D721Med (cell line): ENCODE data around the gene CCNY.

Experiments
- DNase-seq: peaks from one replicate; pipeline ENCODE4 v3.0.0; 2011; ENCODE audit warnings: low spot score; ENCODE audit not compliant: insufficient read length
- FAIRE-seq: peaks from 2 replicates; lab custom pipeline; 2011; peaks lifted over from hg19 to GRCh38; lab: Jason Lieb, UNC
- CTCF ChIP-seq: IDR thresholded peaks from 2 replicates; pipeline ENCODE4 v1.5.1; 2012; ENCODE audit warnings: mild to moderate bottlenecking, control low read depth; ENCODE audit not compliant: insufficient read depth; ENCODE audit errors: missing control alignments

The CCNY gene

GRCh38 chr10:35342183-35342753, 6.0 kb downstream of the CCNY start:
- DNase-seq (no peak), FAIRE-seq (no peak)
- no peak for TF ChIP-seq CTCF

DNA sequence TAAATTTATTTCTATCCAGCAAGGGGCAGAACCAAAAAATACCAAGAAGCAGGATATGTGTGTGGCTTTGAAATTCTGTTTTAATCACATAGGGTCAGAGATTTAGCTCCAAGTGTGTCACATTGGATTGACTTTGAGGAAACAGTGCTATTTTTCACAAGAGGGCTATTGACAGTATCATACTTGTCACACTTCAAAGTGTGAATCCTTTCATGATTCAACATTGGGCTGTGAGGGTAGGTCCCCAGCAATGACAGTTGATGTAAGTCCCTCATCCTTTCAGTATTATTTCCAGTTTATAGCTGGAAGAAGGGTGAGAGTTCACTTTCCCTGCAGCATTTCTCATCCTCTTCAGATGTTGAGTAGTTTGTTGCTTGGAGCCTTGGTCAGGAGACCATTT, 7.4 kb downstream of the CCNY start:
- no peak for TF ChIP-seq CTCF
- no peak for FAIRE-seq
- no peak for DNase-seq

GRCh38 chr10:35345383-35345742, 9.1 kb downstream of the CCNY start:
- DNase-seq (no peak), FAIRE-seq (no peak)
- TF ChIP-seq CTCF, result no peak

DNA sequence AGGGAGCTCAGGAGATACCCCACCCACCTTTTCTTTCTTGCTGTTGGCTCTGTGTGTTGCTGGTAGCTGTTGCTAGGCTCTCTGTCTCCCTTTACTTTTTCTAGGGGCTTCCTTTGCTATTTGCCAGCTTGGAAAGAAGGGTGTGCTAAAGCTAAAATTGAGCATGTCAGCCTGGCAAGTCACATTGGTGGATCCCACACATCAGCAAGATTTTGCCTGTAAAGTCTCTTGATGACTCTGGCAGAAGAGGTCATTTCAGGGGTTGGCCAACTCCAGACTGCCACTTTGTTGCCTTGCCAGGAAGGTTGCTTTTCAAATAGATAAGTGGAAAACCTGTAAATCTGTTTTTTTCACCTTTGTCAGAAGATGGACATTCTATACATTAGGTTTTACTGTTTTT, 9.9 kb downstream of the CCNY start:
- DNase-seq (no peak), FAIRE-seq (no peak)
- TF ChIP-seq CTCF, result no peak

DNA sequence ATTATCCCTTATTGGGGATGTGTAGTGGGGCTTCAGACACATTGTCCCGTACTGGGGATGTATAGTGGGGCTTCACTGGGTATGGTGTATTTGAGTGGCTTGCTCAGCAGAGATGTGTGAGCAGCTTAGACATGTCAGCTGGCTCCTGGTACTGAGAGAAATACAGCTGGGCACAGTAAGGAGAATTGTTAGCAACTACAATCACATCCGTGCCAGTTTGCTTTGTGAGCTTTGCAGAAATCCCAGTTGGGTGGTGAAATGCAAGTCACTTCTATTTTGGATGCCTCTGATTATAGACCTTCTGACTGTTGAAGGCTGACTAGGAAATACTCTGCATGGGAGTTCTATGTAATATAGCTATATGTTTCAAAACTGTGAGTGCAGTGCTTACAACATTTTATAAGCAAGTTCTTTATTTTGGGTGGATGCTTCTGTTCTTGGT, 10.8 kb downstream of the CCNY start:
- no peak for DNase-seq
- no peak for TF ChIP-seq CTCF
- no peak for FAIRE-seq

DNA sequence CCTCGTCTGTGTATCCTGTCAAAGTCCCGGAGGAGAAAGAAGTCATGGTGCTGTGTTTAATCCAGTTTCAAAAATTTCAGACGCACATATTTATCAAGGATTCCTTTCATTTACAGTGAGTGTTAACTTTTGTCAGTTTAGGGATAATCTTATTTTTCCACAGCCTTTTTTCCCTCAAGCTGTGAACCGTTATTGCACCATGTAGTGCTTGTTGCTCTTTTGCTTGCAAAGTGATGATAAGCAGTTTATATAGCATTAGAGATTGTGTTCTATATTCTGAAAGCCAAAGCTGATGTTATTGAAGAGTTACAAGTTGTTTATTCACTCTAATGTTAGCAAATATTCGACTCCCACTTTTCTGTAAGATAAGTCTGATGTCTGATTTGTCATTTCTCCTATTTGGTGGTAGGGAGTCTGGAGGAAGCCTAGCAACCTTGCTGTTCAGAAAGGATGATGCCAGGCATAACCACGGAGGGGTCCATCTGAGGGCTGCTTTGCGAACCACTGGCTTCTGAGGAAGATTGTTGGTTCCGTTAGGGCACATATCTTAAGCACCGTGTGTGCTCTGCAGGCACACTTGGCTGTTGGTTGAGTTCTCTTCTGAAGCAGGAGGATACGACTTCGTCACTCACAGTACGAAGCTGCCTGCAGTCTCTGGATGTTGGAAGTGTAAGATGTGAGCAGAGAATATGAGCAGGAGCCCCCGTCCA, 11.7 kb downstream of the CCNY start:
- DNase-seq (no peak), FAIRE-seq (no peak)
- no peak for TF ChIP-seq CTCF

DNA sequence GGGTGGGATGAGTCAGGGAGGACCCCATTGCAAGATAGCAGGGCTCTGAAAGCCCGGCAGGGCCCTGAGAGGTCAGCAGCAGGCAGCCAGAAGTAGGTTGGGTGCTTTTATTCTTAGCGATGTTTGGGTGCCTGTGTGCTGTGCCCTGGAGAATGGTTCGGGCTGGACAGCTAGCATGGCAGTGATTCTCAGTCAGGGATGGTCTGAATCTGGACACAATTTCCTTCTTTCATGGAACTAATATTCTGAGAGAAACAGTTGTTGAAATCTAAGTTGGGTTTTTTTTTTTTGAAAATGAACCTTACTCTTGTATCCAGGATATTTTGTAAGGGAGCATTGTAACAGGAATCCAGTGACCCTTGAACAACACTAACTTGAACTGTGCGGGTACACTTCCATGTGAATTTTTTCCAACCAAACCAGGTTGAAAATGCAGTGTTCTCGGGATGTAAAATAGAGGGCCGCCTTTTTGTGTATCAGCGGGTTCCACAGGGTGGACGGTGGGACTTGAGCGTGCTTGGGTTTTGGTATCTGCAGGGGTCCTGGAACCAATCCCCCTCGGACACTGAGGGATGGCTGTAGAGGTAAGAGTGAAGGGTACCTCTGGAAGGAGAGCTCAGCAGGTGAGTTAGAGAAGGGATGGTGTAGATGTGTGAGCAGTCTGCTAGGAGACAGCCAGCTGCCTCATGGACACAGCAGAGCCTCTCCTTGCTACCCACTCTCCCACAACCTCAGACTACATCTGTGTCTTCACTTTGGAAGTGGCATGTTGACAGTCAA, 12.5 kb downstream of the CCNY start:
- DNase-seq (no peak), FAIRE-seq (no peak)
- no peak for TF ChIP-seq CTCF
